Stimulated activated CD4-positive, alpha-beta T cell treated with anti-CD3 and anti-CD28 coated beads, Interleukin-12 subunit alpha, Interleukin-12 subunit beta, amount 100 ng/mL, for 4 hours (primary cell): ENCODE data around the gene GFER.
"Not testable (repeated sequence)": the region's sequence is repeated elsewhere in the genome, so short reads cannot be mapped to it uniquely, and the experiment has no call there.

ENCODE experiments used
- DNase-seq: peaks from one replicate; pipeline ENCODE4 v3.0.0-alpha.2; 2020

Gene GFER

DNA sequence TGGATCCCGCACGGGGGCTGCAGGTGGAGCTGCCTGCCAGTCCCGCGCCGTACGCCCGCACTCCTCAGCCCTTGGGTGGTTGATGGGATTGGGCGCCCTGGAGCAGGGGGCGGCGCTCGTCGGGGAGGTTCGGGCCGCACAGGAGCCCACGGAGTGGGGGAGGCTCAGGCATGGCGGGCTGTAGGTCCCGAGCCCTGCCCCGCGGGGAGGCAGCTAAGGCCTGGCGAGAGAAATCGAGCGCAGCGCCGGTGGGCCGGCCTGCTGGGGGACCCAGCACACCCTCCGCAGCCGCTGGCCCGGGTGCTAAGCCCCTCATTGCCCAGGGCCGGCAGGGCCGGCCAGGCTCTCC, 25.9 kb upstream of the GFER start:
- not testable (repeated sequence) for DNase-seq

GRCh38 chr16:1958715-1959268, 25.2 kb upstream of the GFER start:
- no peak for DNase-seq

DNA sequence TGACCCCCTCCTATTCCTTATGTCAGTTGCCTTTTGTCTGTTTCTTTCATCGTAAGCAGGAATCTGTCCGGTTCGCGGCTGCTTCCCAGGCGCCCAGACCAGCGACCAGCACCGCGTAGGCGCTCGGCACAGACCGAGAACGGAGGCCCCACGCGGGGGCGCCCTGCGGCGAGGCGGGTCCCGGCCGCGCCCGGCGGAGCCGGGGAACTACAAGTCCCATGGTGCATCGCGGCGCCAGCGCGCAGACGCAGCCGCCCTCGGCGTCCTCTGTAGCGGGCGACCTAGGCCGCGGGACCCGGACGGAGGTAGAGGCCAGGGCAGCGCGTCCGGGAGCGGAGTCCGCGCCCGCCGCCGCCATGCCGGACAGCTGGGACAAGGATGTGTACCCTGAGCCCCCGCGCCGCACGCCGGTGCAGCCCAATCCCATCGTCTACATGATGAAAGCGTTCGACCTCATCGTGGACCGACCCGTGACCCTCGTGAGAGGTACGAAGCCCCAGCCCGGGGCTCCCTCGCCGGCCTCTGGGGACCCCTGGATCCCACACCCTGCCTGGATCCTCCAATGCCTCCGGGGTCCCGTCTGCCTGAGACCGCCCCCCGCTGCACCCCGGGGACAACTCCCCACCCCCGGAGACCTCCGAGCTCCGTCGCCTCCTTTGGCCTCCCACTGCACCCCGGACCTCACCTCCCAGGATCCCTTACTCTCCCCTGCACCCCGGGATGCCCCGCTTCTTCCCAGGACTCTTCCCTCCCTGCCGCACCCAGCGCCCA, 24.5 kb upstream of the GFER start, which contains the start of gene NDUFB10:
Gene NDUFB10, plus strand, starts transcription at position 270 of the 771 bp plus-strand sequence. Its CDS starts 87 bp downstream, at position 357.
- peak; percentile 94 for DNase-seq

DNA sequence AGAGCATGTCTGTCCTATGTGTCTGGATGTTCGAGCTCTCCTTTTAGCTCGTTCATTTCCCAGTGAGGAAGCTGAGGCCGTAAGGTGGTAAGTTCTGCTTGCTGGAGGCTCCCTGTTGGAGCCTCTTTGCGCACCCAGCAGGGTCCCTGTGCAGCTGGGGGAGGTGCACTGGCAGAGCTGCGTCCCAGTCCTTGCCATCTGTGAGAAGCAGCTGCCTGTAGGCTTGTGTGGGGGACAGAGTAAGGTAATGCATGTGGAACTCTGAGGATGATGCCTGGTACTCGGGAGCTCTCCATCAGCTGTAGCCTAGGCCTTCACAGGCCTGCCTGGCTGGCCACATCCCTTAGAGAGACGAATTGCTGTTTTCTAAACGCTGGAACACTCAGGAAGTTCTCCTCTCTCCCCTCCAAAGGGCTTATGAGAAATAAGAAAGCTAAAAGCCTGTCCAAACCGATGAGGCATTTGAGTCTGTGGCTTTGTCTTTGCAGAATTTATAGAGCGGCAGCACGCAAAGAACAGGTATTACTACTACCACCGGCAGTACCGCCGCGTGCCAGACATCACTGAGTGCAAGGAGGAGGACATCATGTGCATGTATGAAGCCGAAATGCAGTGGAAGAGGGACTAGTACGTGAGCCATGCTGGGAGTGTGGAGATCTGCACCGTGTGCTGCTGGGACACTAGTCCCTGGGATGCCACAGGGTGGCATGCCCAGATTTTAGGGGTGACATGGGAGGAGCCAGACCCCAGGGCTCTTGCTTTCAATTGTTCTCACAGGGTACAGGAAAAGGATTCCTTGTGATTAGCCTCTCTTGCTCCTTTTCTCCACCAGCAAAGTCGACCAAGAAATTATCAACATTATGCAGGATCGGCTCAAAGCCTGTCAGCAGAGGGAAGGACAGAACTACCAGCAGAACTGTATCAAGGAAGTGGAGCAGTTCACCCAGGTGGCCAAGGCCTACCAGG, 23.0 kb upstream of the GFER start:
- DNase-seq = peak; percentile 53

DNA sequence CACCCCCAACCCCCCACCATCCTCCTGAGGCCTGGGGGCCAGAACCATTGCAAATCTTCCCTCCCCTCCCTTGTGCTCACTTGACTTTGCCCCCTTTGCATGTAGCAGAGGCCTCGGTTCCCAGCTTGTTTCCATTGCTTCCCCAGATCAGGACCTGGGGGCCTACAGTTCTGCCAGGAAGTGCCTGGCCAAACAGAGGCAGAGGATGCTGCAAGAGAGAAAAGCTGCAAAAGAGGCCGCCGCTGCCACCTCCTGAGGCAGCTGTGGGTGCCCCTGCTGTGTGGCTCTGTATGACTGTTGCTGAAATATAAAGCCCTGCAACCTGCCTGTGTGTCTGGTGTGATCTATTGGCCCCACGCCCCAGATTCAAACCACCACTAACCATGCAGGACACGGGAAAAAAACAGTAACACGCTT, 22.3 kb upstream of the GFER start:
- DNase-seq = no peak

DNA sequence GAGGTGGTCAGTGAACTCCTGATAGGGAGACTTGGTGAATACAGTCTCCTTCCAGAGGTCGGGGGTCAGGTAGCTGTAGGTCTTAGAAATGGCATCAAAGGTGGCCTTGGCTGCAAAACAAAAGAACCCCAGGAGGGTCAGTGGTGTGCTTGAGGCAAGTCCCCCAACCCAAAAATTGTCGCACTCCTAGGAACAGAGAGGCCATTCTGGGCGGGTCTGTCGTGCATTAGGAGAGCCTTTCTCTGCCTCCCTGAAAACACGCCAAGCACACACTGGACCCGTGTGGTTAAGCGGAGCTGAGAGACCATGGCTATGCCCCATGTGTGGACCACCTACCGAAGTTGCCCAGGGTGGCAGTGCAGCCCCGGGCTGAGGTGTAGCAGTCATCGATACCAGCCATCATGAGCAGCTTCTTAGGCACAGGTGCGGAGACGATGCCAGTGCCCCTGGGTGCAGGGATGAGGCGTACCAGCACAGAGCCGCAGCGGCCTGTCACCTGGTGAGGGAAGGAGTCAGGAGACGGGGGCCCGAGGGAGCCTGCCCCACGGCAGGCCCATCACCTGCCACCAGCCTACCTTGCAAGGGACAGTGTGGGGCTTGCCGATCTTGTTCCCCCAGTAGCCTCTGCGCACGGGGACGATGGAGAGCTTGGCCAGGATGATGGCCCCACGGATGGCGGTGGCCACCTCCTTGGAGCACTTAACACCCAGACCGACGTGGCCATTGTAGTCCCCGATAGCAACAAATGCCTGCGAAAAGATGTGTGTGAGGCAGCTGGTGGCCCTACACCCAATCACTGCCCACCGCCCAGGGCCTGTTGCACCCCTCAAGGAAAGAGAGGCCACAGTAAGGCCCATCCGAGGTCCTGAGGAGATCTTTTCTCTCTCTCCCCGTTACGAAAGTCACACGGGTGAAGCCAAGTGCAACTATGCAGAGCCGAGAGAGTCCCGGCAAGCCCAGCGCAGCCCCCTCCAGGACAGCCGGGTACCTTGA, 21.5 kb upstream of the GFER start:
- DNase-seq = not testable (repeated sequence)

DNA sequence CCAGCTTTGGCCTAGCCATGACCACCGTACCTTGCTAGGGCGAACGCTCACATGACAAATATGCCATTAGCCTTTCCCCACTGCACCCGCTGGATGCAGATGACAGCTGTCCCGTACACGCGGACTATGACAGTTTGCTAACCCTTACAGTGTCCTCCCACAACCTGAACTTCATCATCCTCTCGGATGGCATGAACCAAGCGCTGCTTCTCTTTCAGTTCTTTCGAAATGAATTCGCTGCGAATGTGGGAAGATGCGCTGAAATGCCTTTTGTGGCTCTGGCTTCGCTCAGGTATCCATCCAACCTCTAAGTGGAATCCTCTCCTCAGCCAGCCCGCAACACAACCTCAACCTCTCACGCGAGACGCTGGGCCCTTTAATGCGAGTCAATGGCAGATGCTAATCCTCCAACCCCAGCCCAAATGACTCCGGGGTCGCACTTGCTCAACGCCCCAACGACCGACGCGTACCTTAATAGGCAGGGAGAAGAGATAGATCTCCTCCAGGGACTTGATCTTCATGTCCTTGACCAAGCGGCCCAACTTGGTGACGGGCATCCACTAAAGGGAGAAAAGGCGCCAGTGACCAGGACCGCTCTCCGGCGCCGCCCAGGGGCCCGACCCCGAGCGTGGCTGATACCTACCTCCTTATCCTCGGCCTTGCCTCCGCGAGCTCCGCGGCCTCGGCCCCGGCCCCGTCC, 20.0 kb upstream of the GFER start:
- DNase-seq = peak; percentile 44

DNA sequence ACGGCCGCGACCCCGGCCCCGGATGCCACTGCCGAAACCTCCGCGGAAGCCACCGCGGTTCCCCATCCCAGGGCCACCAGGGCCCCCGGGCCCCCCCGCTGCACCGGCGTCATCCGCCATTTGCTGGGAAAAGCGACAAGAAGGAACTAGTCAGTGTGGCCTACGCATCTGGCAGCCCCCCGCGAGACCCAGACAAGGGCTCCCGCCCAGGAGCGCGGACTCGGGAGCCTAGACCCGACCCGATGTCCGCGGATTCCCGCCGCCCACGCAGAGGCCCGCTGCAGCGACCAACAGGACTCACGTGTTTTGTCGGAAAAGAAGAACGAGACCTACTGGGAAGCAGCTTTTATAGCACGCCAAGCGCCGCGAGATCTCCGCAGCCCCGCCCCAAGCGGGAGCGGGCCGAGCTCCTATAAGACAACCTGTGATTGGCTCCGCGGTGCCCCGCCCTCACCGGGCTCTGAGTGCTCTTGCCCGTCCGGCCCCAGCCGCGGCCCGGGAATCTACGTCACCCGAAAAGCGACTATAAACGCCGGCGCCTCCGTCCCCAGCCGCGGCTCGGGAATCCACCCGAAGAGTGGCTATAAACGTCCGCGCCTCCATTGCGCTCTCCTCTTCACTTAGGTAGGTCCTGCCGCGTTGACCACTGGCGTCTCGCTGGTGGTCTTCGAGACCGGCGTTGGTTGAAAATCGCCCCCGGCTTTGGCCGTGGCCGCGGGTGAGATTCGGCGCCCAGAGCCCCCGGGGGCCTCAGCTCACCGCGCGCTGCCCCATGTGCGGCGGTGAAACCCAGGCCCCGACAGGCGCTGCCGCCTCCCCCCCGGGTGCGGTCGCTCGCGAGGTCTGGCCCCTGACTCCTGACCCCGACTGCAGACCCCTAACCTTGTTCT, 19.2 kb upstream of the GFER start, which contains the start of gene RPS2:
Gene RPS2, minus strand, starts transcription at position 321 of the 890 bp plus-strand sequence. Its CDS starts 201 bp downstream, at position 120.
- peak; percentile 96 for DNase-seq

DNA sequence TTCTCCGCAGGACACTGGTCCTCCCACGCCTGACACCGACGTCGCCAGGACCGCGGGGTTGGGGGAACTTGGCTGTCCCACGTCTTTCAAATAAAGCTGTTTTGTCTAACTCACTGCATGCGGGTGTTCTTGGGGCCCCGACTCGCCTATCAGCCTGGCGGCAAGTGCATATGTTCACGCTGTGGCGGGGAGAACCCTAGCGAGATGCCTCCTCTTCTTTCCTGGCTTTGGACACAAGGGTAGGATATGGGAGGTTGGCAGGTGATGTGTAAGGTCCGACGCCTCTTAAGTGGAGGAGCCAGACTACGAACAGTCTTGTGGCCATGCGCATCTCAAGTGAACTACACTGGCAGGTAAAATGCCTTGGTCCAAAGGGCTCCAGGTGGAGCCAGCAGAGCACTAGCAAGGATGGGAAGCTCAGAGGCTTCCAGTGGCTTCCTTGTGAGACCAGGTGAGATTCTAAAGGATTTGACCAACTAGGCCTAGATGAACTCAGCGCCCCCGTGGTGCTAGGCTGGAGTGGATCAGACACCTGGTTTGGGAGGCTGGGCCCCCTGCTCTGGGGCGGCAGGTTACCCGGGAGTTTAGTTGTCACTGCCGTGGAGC, 18.5 kb upstream of the GFER start:
- DNase-seq = no peak

DNA sequence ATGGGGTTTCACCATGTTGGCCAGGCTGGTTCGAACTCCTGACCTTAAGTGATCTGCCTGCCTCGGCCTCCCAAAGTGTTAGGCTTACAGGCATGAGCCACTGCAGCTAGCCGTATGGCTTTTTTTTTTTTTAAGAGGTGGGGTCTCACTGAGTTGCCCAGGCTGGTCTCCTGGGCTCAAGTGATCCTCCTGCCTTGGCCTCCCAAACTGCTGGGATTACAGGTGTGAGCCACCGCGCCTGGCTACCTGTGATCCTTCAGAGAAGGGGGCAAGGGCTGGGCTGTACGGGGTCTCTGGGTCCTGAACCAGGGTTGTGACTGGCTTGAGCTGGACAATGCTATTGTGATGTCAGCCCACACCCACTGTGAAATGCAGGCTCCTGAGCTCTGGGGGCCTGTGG, 17.5 kb upstream of the GFER start, which contains the start of gene RNF151:
Gene RNF151, plus strand, starts transcription at position 397 of the 400 bp plus-strand sequence. CDS start 26 bp downstream, outside the sequence.
- no peak for DNase-seq

DNA sequence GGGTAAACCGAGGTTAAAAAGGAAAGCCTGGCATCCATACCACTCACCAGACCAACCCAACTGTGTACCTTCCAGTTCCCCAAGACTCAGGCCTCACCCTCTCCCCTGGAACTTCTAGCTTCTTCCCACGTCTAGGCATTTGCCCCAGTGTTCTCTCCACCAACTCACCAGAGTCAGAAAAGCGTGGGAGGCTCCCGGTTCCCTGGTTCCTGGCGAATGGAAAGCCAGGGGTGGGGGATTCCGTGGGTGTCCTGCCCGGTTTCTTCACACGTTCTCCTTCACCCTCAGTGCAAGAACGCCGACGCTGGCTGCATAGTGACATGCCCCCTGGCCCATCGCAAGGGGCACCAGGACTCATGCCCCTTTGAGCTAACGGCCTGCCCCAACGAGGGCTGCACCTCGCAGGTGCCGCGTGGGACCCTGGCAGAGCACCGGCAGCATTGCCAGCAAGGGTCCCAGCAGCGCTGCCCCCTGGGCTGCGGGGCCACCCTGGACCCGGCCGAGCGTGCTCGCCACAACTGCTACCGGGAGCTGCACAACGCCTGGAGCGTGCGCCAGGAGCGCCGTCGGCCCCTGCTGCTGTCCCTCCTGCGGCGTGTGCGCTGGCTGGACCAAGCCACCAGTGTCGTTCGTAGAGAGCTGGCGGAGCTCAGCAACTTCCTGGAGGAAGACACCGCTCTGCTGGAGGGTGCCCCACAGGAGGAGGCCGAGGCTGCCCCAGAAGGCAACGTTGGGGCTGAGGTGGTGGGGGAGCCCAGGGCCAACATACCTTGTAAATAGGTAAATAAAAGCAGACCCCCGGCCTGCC, 15.6 kb upstream of the GFER start:
- no peak for DNase-seq

GRCh38 chr16:1971796-1972489, 12.1 kb upstream of the GFER start, which contains the start of gene TBL3:
TBL3 (plus strand) TSS chr16:1972053; CDS start chr16:1972165, 112 bp downstream.
- DNase-seq = peak; percentile 94

GRCh38 chr16:1972490-1972877, 11.5 kb upstream of the GFER start:
- DNase-seq = no peak

DNA sequence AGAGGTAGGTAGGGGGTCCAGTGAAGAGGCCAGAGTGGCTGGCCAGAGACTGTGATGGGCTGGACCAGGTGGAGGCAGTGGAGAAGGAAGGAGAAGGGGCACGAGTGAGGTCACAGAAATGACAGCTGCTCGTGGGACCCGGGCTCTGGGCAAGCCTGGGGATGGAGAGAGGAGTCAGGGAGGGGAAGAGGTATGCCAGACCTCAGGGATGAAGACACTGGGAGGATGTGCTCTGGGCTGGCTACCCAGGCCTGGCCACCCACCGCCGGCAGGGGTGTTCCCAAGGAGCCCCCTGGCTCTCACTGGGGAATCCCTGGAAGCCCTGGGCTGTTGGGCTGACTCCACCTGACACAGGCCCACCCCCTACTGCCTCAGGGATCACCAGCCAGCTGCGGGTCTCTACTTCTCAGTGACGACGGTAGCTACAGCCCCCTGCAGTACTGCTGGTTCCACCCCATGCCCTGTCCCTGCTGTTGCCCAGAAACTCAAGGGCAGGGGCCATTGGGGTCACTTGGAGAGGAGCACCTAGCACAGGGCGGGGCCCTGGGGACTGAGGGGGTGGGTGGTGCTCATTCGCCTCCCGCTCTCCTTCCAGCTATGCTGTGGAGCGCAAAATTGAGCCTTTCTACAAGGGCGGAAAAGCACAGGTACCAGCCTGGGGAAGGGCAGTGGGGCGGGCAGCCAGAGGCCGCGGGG, 10.4 kb upstream of the GFER start:
- DNase-seq = no peak

DNA sequence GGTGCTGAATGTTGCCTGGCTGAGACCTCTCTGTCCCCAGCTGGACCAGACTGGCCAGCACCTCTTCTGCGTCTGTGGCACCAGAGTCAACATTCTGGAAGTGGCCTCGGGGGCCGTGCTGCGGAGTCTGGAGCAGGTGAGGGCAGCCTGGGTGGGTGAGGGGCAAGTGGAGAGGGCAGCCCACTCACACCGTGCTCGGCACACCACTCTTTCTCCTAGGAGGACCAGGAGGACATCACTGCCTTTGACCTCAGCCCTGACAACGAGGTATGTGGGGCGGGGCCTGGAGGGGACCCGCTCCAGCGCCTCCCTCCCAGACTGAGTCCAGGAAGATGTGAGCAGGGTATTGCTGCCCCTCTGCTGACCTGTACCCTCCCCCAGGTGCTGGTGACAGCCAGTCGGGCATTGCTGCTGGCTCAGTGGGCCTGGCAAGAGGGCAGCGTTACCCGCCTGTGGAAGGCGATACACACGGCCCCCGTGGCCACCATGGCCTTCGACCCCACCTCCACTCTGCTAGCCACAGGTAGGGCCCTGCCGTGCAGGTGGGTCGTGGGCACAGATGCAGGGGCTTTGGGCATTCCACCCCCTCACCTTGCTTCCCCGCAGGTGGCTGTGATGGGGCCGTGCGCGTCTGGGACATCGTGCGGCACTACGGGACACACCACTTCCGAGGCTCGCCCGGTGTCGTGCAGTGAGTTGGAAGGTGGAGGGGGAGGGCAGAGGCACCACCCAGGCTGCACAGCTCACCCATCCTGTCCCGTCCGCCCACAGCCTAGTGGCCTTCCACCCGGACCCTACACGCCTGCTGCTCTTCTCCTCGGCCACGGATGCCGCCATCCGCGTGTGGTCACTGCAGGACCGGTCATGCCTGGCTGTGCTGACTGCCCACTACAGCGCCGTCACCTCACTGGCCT, 9.6 kb upstream of the GFER start:
- DNase-seq = no peak
